NB4 (cell line): ENCODE measurements around the gene HYDIN.

Experiments
- CTCF ChIP-seq: IDR thresholded peaks from one replicate; pipeline ENCODE4 v1.5.1; 2012; ENCODE audit warnings: low read depth, low read length
- MAX ChIP-seq: IDR thresholded peaks from 2 replicates; pipeline ENCODE4 v1.6.1; 2011; ENCODE audit warnings: low read depth, low read length
- POLR2A ChIP-seq: IDR thresholded peaks from 2 replicates; pipeline ENCODE4 v1.6.1; 2011; ENCODE audit warnings: mild to moderate bottlenecking; ENCODE audit not compliant: insufficient read length; ENCODE audit errors: extremely low read depth

GRCh38 chr16:71214746-71215381, 15.7 kb downstream of the HYDIN start:
- TF ChIP-seq CTCF (no peak), MAX (no peak), POLR2A (no peak)
